HG03139 (cell line): ENCODE results near the gene VPS13D.
"Not testable (repeated sequence)": the region's sequence is repeated elsewhere in the genome, so short reads cannot be mapped to it uniquely, and the experiment has no call there.

Experiments
- ATAC-seq: cut with Tn5 transposase; IDR thresholded peaks from one replicate; pipeline ENCODE4 v1.9.1; 2021; ENCODE audit not compliant: unreplicated experiment

The VPS13D gene

GRCh38 chr1:12530462-12531178 lies 300.8 kb downstream of the VPS13D start:
- no peak for ATAC-seq

- ATAC-seq = no peak
These were observed 301.3 kb downstream of the VPS13D start for GRCh38 chr1:12531179-12531499.

- ATAC-seq = no peak
These were observed 302.8 kb downstream of the VPS13D start for GRCh38 chr1:12532405-12533315.

GRCh38 chr1:12536023-12536639 lies 306.3 kb downstream of the VPS13D start:
- no peak for ATAC-seq

GRCh38 chr1:12537294-12537693 lies 307.5 kb downstream of the VPS13D start:
- no peak for ATAC-seq

- ATAC-seq = no peak
These were observed 308.2 kb downstream of the VPS13D start for GRCh38 chr1:12537906-12538461.

GRCh38 chr1:12538536-12538935 lies 308.7 kb downstream of the VPS13D start:
- ATAC-seq = not testable (repeated sequence)

- no peak for ATAC-seq
These were observed 309.5 kb downstream of the VPS13D start for GRCh38 chr1:12539320-12539704.

GRCh38 chr1:12539705-12540579 lies 310.1 kb downstream of the VPS13D start:
- ATAC-seq = no peak

- ATAC-seq = no peak
These were observed 310.9 kb downstream of the VPS13D start for GRCh38 chr1:12540580-12541273.

GRCh38 chr1:12541274-12542137 lies 311.7 kb downstream of the VPS13D start:
- no peak for ATAC-seq

GRCh38 chr1:12542138-12542465 lies 312.3 kb downstream of the VPS13D start:
- ATAC-seq = no peak

- no peak for ATAC-seq
These were observed 313.1 kb downstream of the VPS13D start for GRCh38 chr1:12542616-12543592.

- no peak for ATAC-seq
These were observed 313.9 kb downstream of the VPS13D start for GRCh38 chr1:12543740-12544154.

- ATAC-seq = no peak
These were observed 314.5 kb downstream of the VPS13D start for GRCh38 chr1:12544357-12544756.

- no peak for ATAC-seq
These were observed 315.2 kb downstream of the VPS13D start for GRCh38 chr1:12544992-12545391.

- no peak for ATAC-seq
These were observed 317.1 kb downstream of the VPS13D start for GRCh38 chr1:12546771-12547585.
